Loucy (cell line): ENCODE measurements around the gene KRT8.
"Not testable (repeated sequence)": the region's sequence is repeated elsewhere in the genome, so short reads cannot be mapped to it uniquely, and the experiment has no call there.

Experiments
- H2AFZ ChIP-seq: fragments of 200-600 bp; sonication (generic); 2 replicates; pipeline ENCODE4 v1.6.0; 2016; ENCODE audit warnings: antibody characterized with exemption, mild to moderate bottlenecking, low read length, moderate library complexity
- H3F3A ChIP-seq: fragments of 200-600 bp; 2 replicates; pipeline ENCODE4 v1.6.0; 2016; ENCODE audit warnings: antibody characterized with exemption, low read depth, mild to moderate bottlenecking
- H3K27me3 ChIP-seq: fragments of 200-600 bp; sonication (generic); 2 replicates; pipeline ENCODE4 v1.6.1; 2014; ENCODE audit warnings: low read length, mild to moderate bottlenecking; ENCODE audit not compliant: insufficient read depth, poor library complexity, severe bottlenecking
- H3K36me3 ChIP-seq: fragments of 200-600 bp; sonication (generic); 2 replicates; pipeline ENCODE4 v1.6.1; 2016; ENCODE audit warnings: low read length; ENCODE audit not compliant: insufficient read depth
- H3K4me1 ChIP-seq: fragments of 200-600 bp; sonication (generic); 2 replicates; pipeline ENCODE4 v1.5.1; 2014; ENCODE audit warnings: low read length, mild to moderate bottlenecking; ENCODE audit not compliant: insufficient read depth, poor library complexity, severe bottlenecking
- H3K4me2 ChIP-seq: fragments of 200-600 bp; sonication (generic); 2 replicates; pipeline ENCODE4 v1.6.0; 2014; ENCODE audit warnings: antibody characterized with exemption, low read length, low read depth, mild to moderate bottlenecking; ENCODE audit not compliant: poor library complexity, severe bottlenecking
- H3K4me3 ChIP-seq: fragments of 200-600 bp; sonication (generic); 2 replicates; pipeline ENCODE4 v1.5.1; 2014; ENCODE audit warnings: low read length, mild to moderate bottlenecking, mixed read lengths; ENCODE audit not compliant: poor library complexity, severe bottlenecking
- H3K79me2 ChIP-seq: fragments of 200-600 bp; sonication (generic); 2 replicates; pipeline ENCODE4 v1.6.1; 2014; ENCODE audit warnings: low read length; ENCODE audit not compliant: insufficient read depth
- H3K9ac ChIP-seq: fragments of 200-600 bp; sonication (generic); 2 replicates; pipeline ENCODE4 v1.6.0; 2014; ENCODE audit warnings: mild to moderate bottlenecking, low read depth, low read length, moderate library complexity; ENCODE audit not compliant: poor library complexity, severe bottlenecking
- H3K9me2 ChIP-seq: fragments of 200-600 bp; sonication (generic); replicated peaks from 2 replicates; pipeline ENCODE4 v1.6.1; 2016; ENCODE audit warnings: low read depth, low read length, mixed read lengths
- H3K9me3 ChIP-seq: fragments of 200-600 bp; sonication (generic); 2 replicates; pipeline ENCODE4 v1.6.1; 2014; ENCODE audit warnings: mild to moderate bottlenecking, antibody characterized with exemption, low read length, low read depth; ENCODE audit not compliant: insufficient read depth
- H4K20me1 ChIP-seq: fragments of 200-600 bp; sonication (generic); 2 replicates; pipeline ENCODE4 v1.6.0; 2014; ENCODE audit warnings: antibody characterized with exemption, low read length, mild to moderate bottlenecking; ENCODE audit not compliant: insufficient read depth, poor library complexity, severe bottlenecking
- EZH2phosphoT487 ChIP-seq: fragments of 200-600 bp; IDR thresholded peaks from 2 replicates; pipeline ENCODE4 v1.6.1; 2018; ENCODE audit warnings: antibody characterized with exemption, mild to moderate bottlenecking, moderate library complexity, borderline replicate concordance
- TF ChIP-seq, protein P1 (sequence below): fragments of 200-600 bp; sonication (generic); conservative IDR thresholded peaks from 2 replicates; pipeline ENCODE4 v1.5.1; 2014; ENCODE audit warnings: mild to moderate bottlenecking, antibody characterized with exemption, low read length

KRT8 gene

DNA sequence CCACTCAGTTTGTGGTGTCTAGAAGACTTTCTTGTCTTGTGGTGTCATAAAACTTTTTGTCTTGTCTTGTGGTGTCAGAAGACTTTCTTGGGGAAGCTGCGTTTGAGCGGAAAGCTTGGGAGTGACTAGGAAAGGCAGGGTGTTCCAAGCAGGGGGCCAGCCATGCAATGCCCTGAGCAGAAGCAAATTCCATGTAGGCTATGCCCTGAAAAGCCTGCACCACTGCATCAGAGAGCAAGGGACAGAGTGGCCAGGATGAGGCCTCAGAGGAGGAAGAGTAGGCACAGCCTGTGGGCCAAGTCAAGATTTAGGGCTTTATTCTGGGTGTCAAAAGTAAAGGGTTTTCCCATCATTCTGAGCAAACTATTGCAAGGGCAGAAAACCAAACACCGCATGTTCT, 14.5 kb downstream of the KRT8 start:
- no peak overlapping the region for H3K4me2 ChIP-seq
- H2AFZ ChIP-seq = no peak overlapping the region
- H3K79me2 ChIP-seq = no peaks in the 10 kb centered on the region
- H3F3A ChIP-seq = no peaks in the 10 kb centered on the region
- no peak overlapping the region for H3K9ac ChIP-seq
- no peaks in the 10 kb centered on the region for H3K9me3 ChIP-seq
- no peaks in the 10 kb centered on the region for H3K36me3 ChIP-seq
- H3K9me2 ChIP-seq = no peaks in the 10 kb centered on the region
- no peaks in the 10 kb centered on the region for H3K27me3 ChIP-seq
- H4K20me1 ChIP-seq = no peaks in the 10 kb centered on the region
- no peaks in the 10 kb centered on the region for H3K4me1 ChIP-seq
- no peak overlapping the region for H3K4me3 ChIP-seq
- no peak for TF ChIP-seq EZH2phosphoT487

DNA sequence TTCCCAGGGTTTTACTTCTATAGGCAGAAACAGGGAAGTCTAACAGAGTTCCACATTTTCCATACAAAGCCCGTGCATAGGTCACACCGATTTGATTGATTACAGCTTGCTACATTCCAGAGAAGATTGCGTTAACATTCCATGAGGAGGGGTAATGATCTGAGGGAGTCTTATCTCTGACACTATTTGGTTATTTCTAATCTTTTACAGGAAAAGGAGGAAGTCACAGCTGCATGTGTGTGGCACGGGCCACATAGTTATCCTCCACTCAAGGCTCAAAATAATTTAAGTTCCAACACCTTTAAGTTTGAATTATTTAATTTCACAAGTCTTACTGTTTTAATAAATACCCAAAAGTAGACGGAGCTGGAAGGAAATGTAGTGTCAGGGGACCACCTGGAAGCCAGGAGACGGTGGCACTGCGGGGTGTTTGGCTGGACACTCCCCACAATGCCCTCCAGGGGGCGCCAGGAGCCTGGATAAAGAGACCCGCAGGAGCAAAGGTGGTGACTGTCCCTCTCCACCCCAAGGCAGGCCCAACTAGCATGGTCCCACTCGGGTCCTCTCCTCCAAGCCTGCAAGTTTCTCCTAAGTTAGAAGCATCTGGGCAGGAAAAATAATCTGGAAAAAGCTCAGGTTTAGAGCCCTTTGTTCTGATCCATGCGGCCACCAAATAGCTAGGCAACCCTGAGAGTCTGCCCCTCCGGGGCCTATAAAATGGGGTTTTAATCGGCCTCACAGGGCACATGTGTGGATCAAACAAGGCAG, 20.2 kb downstream of the KRT8 start:
- Histone ChIP-seq H3K4me3 (no peak overlapping the region), H3K4me1 (no peaks in the 10 kb centered on the region)

DNA sequence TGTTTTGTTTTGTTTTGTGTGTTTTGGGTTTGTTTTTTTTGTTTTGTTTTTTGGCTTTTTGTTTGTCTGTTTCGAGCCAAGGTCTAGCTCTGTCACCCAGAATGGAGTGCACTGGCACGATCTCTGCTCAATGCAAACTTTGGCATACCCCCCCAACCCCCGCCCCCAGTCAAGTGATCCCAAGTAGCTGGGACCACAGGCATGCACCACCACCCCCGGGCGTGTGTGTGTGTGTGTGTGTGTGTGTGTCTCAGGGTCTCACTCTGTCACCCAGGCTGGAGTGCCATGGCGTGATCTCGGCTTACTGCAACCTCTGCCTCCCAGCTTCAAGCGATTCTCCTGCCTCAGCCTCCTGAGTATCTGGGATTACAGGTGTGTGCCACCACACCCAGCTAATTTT, 24.4 kb downstream of the KRT8 start:
- H3K36me3 ChIP-seq, H4K20me1 ChIP-seq, H3K79me2 ChIP-seq, H3K9me3 ChIP-seq, H3K4me3 ChIP-seq, H3F3A ChIP-seq, H3K9ac ChIP-seq, H3K9me2 ChIP-seq, H3K27me3 ChIP-seq, H3K4me1 ChIP-seq: not testable (repeated sequence)
- H3K4me2 ChIP-seq = peak overlapping the region; percentile 61
- peak overlapping the region; percentile 86; the same call in 1 of the 2 replicates for H2AFZ ChIP-seq

More for the DNA sequence above, 20.2 kb downstream of the KRT8 start:
- Histone ChIP-seq H3F3A (no peaks in the 10 kb centered on the region), H3K4me2 (no peak overlapping the region), H3K27me3 (no peaks in the 10 kb centered on the region), H3K79me2 (no peaks in the 10 kb centered on the region), H4K20me1 (no peaks in the 10 kb centered on the region), H3K9ac (no peak overlapping the region), H3K9me3 (no peaks in the 10 kb centered on the region), H2AFZ (peak overlapping the region; percentile 57), H3K36me3 (no peaks in the 10 kb centered on the region), H3K9me2 (no peaks in the 10 kb centered on the region)
- TF ChIP-seq, protein P1, sequence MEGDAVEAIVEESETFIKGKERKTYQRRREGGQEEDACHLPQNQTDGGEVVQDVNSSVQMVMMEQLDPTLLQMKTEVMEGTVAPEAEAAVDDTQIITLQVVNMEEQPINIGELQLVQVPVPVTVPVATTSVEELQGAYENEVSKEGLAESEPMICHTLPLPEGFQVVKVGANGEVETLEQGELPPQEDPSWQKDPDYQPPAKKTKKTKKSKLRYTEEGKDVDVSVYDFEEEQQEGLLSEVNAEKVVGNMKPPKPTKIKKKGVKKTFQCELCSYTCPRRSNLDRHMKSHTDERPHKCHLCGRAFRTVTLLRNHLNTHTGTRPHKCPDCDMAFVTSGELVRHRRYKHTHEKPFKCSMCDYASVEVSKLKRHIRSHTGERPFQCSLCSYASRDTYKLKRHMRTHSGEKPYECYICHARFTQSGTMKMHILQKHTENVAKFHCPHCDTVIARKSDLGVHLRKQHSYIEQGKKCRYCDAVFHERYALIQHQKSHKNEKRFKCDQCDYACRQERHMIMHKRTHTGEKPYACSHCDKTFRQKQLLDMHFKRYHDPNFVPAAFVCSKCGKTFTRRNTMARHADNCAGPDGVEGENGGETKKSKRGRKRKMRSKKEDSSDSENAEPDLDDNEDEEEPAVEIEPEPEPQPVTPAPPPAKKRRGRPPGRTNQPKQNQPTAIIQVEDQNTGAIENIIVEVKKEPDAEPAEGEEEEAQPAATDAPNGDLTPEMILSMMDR = peak; percentile 98
- TF ChIP-seq EZH2phosphoT487 = no peak

DNA sequence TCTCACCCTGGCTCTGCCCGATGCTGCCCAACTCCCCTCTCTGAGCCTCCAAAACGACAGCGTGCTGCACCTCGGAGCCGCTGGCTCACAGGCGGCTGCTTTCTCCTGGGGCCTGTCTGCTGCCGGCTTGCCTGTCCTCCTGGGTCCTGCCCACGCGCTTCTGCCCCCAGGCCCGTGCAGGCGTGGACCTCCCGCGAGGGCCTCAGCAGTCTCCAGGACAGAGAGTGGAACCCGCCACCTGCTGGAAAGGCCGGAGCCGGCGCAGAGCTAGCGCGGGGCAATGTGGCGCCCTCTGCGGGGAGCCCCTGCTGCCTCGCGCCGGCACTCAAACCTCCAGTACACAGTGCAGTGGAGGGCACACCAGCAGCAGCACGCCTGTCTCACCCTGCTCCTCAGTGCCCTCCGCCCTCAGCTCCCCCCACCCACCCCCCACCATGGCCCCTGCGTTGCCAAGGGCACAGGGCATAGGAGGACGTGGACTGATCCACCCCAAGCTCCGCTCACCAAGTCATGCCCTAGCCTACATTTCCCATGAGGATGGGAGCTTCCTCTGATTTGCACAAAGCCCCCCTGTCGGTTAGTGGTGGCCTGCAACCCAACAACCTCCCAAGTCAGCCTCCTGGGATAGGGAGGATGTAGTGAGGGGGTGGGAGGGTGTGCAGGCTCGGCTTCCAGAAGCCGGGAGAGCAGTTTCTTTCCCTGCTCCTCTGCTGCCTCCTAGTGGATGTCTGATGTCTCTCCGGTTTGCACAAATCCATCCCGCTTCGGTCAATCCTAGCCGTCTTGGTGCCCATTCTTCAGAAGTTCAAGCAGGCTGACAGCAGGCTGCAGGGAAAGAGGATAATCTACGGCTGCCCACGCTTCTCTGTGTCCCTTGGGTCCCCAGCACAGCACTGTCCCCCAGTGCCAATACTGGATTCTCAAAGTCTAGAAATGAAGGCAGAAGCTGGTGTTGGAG, 25.2 kb downstream of the KRT8 start:
- Histone ChIP-seq H3K9me3 (no peaks in the 10 kb centered on the region), H4K20me1 (no peaks in the 10 kb centered on the region), H3K4me2 (peak overlapping the region; percentile 61), H3K79me2 (no peaks in the 10 kb centered on the region), H2AFZ (peak overlapping the region; percentile 86), H3K36me3 (no peaks in the 10 kb centered on the region), H3K27me3 (no peaks in the 10 kb centered on the region), H3K9ac (no peak overlapping the region), H3K4me1 (peaks cover 10% of the 10 kb centered on the region), H3K4me3 (no peak overlapping the region), H3F3A (no peaks in the 10 kb centered on the region), H3K9me2 (no peaks in the 10 kb centered on the region)
- no peak for TF ChIP-seq EZH2phosphoT487
- TF ChIP-seq, protein P1 = peak; percentile 73
